Mesothelial cell of epicardium (in vitro differentiated cells): ENCODE measurements around the gene OR5AN1. TPM values are rescaled to one million over a fixed set of nuclear protein-coding genes. Genes with fewer than 3 reads are reported as not detected.
"Not testable (repeated sequence)": the region's sequence is repeated elsewhere in the genome, so short reads cannot be mapped to it uniquely, and the experiment has no call there.

Experiments used
- DNase-seq, 2 experiments: peaks; one replicate each; pipeline ENCODE4 v3.0.0; 2021; ENCODE audit warnings: low spot score in 2 of 2; ENCODE audit not compliant: unreplicated experiment in 2 of 2
- H3K27ac Mint-ChIP-seq: 2 replicates; pipeline ENCODE4 v1.8.0; 2021; ENCODE audit warnings: mixed read lengths
- H3K27me3 Mint-ChIP-seq: 2 replicates; pipeline ENCODE4 v1.8.0; 2021; ENCODE audit warnings: low read depth, mixed read lengths
- H3K36me3 Mint-ChIP-seq: 2 replicates; pipeline ENCODE4 v1.8.0; 2021; ENCODE audit warnings: mixed read lengths
- H3K4me1 Mint-ChIP-seq: 2 replicates; pipeline ENCODE4 v1.8.0; 2021; ENCODE audit warnings: mixed read lengths
- H3K4me3 Mint-ChIP-seq: 2 replicates; pipeline ENCODE4 v1.8.0; 2021; ENCODE audit warnings: mild to moderate bottlenecking, moderate library complexity, mixed read lengths
- H3K9me3 Mint-ChIP-seq: 2 replicates; pipeline ENCODE4 v1.8.0; 2021; ENCODE audit warnings: mixed read lengths
- total RNA-seq: library from RNA; stranded (reverse); gene quantifications from 3 replicates; pipeline ENCODE4 v1.2.1, GENCODE V29; 2021
- TF ChIP-seq, protein P1 (sequence below): fragments of 200-600 bp; sonication (generic); IDR thresholded peaks from one replicate; pipeline ENCODE4 v1.5.0; 2021; ENCODE audit warnings: antibody characterized with exemption; ENCODE audit not compliant: unreplicated experiment

Gene OR5AN1, protein sequence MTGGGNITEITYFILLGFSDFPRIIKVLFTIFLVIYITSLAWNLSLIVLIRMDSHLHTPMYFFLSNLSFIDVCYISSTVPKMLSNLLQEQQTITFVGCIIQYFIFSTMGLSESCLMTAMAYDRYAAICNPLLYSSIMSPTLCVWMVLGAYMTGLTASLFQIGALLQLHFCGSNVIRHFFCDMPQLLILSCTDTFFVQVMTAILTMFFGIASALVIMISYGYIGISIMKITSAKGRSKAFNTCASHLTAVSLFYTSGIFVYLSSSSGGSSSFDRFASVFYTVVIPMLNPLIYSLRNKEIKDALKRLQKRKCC
- not detected in 3 replicates for total RNA-seq

DNA sequence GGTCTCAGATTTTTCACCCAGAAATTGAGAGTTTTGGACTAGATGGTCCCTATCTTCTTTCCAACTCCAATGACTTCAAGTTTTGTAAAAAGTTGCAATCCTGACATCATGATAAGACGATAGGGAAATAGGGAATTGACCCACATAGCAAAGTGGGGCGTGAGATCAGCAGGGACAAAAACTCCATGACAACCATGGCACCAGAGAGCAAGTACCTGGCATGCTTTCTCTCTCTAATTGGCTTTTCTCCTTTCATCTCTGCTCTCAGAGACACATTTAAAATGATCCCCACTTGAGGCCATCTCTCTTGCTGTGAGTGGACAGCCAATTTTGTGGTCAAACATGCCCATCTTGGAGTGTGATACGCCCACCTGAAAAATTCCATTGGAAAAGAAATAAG lies at the start of gene OR5AN1:
OR5AN1 (plus strand) TSS at position 301 of the 400 bp plus-strand sequence. CDS start 5,564 bp downstream, outside the sequence.
- no peaks in the 10 kb centered on the region for H3K27me3 Mint-ChIP-seq
- no peaks in the 10 kb centered on the region for H3K36me3 Mint-ChIP-seq

DNA sequence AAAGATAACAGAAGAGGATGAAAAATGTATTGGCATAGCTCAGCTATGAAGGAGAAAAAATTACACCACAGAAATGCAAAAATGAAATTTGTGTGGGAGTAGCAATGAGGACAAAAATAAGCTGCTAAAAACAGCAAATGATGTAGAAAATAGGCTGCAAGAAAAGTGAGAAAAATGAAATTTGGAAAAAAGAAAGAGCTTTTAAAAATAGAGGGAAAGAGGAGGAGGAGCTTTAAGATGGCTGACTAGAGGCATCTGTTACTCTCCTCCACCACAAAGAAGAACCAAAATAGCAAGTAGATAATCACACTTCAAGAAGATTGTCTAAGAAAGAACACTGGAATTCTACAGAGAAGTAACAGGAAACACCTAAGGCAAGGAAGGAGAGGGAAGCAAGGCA lies 23.7 kb upstream of the OR5AN1 start:
- H3K27ac Mint-ChIP-seq: no peak overlapping the region
- H3K4me3 Mint-ChIP-seq: no peak overlapping the region
- TF ChIP-seq, protein P1, sequence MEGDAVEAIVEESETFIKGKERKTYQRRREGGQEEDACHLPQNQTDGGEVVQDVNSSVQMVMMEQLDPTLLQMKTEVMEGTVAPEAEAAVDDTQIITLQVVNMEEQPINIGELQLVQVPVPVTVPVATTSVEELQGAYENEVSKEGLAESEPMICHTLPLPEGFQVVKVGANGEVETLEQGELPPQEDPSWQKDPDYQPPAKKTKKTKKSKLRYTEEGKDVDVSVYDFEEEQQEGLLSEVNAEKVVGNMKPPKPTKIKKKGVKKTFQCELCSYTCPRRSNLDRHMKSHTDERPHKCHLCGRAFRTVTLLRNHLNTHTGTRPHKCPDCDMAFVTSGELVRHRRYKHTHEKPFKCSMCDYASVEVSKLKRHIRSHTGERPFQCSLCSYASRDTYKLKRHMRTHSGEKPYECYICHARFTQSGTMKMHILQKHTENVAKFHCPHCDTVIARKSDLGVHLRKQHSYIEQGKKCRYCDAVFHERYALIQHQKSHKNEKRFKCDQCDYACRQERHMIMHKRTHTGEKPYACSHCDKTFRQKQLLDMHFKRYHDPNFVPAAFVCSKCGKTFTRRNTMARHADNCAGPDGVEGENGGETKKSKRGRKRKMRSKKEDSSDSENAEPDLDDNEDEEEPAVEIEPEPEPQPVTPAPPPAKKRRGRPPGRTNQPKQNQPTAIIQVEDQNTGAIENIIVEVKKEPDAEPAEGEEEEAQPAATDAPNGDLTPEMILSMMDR: no peak
- peaks cover 70% of the 10 kb centered on the region for H3K9me3 Mint-ChIP-seq
- no peaks in the 10 kb centered on the region for H3K36me3 Mint-ChIP-seq
- H3K4me1 Mint-ChIP-seq: no peaks in the 10 kb centered on the region
- no peaks in the 10 kb centered on the region for H3K27me3 Mint-ChIP-seq
- DNase-seq: no peak

More for the DNA sequence above, at the start of gene OR5AN1:
- Mint-ChIP-seq H3K27ac (no peak within 1 kb of the TSS), H3K4me3 (no peak within 1 kb of the TSS), H3K4me1 (no peaks in the 10 kb centered on the region), H3K9me3 (peaks cover 47% of the 10 kb centered on the region)
- DNase-seq: no peak
- TF ChIP-seq, protein P1: no peak

DNA sequence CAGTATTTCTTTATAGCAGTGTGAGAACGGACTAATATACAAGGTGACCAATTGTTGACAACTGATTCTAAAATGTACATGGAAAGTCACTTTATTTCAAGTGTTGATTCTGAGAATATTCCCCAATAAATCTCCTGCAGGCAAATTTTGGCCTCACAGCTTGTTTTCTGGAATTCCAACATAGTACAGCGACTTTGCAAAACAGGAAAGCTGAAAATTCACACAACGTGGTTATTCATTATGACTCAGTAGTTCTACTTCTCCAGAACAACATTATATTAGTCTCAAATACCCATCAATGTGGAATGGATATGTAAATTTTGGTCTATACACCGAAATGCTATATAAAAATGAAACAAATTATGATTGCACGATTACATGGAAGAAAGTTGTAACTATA lies 22.5 kb upstream of the OR5AN1 start:
- Mint-ChIP-seq H3K4me1 (no peaks in the 10 kb centered on the region), H3K36me3 (no peaks in the 10 kb centered on the region), H3K9me3 (peaks cover 69% of the 10 kb centered on the region), H3K27me3 (no peaks in the 10 kb centered on the region), H3K4me3 (no peak overlapping the region), H3K27ac (no peak overlapping the region)
- no peak for DNase-seq
- TF ChIP-seq, protein P1: no peak

DNA sequence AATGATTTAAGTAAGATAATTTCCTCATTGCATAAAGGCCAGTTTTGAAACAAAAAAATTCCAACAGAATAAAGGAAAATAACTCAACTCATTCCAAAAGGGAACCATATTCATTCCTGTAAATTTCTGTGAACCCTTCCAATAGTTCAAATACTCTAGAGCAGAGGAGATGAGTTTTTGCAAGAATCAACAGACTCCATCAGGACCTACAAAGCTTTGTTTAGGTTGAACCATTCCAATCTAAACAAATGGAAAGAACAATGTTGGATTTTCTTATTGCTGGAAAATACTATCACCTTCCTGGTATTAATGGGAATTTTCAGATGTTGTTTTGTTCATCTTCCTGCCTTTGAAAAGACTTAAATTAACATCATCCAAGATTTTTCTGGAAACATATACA lies 21.8 kb upstream of the OR5AN1 start:
- TF ChIP-seq, protein P1: no peak
- Mint-ChIP-seq H3K4me3 (no peak overlapping the region), H3K9me3 (peaks cover 70% of the 10 kb centered on the region), H3K27ac (no peak overlapping the region), H3K4me1 (no peaks in the 10 kb centered on the region), H3K27me3 (no peaks in the 10 kb centered on the region), H3K36me3 (no peaks in the 10 kb centered on the region)
- DNase-seq: no peak

DNA sequence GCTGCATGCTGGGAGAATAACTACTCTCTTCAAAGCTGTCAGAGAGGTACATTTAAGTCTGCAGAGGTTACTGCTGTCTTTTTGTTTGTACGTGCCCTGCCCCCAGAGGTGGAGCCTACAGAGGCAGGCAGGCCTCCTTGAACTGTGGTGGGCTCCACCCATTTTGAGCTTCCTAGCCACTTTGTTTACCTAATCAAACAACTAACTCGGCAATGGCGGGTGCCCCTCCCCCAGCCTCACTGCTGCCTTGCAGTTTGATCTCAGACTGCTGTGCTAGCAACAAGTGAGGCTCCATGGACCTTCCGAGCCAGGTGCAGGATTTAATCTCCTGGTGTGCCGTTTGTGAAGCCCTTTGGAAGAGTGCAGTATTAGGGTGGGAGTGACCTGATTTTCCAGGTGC lies 9.0 kb upstream of the OR5AN1 start:
- H3K9me3 Mint-ChIP-seq: peaks cover 82% of the 10 kb centered on the region
- H3K27ac Mint-ChIP-seq, H3K4me1 Mint-ChIP-seq, H3K4me3 Mint-ChIP-seq, H3K27me3 Mint-ChIP-seq, H3K36me3 Mint-ChIP-seq, DNase-seq: not testable (repeated sequence)

DNA sequence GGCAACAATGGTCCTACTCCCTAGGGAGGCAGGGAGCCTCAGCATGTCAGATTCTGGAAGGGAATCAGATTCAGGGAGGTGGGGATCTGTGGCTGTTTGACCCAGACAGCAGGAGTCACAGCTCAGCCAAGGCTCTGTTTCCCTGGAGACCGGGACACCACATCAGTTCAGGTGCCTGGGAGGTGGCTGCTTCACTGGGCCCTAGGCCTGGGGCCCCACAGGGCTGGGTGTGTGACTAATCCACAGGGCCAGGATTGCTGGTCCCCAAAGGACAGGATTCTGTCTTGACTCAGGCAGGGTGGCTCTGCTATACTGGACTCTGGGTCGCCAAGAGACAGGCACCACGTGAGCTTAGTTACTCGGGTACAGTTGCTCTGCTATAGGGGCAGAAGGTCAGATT lies 3.5 kb upstream of the OR5AN1 start:
- Mint-ChIP-seq H3K36me3 (no peaks in the 10 kb centered on the region), H3K27me3 (no peaks in the 10 kb centered on the region), H3K4me1 (no peaks in the 10 kb centered on the region), H3K9me3 (peaks cover 68% of the 10 kb centered on the region), H3K4me3 (no peak overlapping the region), H3K27ac (no peak overlapping the region)
- TF ChIP-seq, protein P1: no peak
- DNase-seq: no peak
